Right lobe of liver (tissue), 4 donors: ENCODE results near the gene USP37.

Experiments
- POLR2A ChIP-seq: fragments of 450-650 bp; IDR thresholded peaks from one replicate; pipeline ENCODE4 v1.6.1; 2017; ENCODE audit warnings: antibody characterized with exemption, mild to moderate bottlenecking
- TF ChIP-seq, protein P1 (sequence below), 4 donors: fragments of 200-600 bp in 3 of 4; fragments of 450-650 bp in 1 of 4; IDR thresholded peaks; one replicate each; pipeline versions ENCODE4 v1.5.1 to v1.8.0; 2016 to 2022; ENCODE audit warnings: antibody characterized with exemption in 4 of 4, mild to moderate bottlenecking in 2 of 4
- donor health status: DM: no; HTN: no; CAD: no.
- donor health status: DM: no; HTN: no; CAD: no.
- donor health status: DM: no; HTN: yes; CAD: no.

DNA sequence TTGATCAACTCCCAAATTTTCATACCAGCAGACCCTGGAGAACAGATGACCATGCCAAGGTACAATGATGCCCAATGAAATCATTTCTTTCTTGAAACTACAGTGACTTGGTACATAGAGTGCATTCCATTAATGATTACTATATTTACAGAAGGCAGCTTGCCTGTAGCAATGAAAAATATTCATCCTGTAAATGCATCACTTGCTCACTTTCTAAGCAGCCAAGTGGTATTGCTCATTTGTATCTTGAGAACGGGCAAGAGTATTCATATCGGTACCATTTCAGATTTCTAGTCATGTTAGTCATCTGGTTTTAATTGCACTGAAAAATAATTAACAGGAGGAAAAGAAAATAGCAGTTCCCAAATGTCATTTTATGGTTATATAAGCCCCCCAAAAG lies 89.6 kb downstream of the USP37 start:
- TF ChIP-seq, protein P1, sequence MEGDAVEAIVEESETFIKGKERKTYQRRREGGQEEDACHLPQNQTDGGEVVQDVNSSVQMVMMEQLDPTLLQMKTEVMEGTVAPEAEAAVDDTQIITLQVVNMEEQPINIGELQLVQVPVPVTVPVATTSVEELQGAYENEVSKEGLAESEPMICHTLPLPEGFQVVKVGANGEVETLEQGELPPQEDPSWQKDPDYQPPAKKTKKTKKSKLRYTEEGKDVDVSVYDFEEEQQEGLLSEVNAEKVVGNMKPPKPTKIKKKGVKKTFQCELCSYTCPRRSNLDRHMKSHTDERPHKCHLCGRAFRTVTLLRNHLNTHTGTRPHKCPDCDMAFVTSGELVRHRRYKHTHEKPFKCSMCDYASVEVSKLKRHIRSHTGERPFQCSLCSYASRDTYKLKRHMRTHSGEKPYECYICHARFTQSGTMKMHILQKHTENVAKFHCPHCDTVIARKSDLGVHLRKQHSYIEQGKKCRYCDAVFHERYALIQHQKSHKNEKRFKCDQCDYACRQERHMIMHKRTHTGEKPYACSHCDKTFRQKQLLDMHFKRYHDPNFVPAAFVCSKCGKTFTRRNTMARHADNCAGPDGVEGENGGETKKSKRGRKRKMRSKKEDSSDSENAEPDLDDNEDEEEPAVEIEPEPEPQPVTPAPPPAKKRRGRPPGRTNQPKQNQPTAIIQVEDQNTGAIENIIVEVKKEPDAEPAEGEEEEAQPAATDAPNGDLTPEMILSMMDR (IDR thresholded peaks at IDR 0.05): no peak
- TF ChIP-seq POLR2A: no peak
